ENCODE data around the gene RASSF4.

- TF ChIP-seq POLR2A (IDR thresholded peaks at IDR 0.05) (no peak), CTCF (IDR thresholded peaks at IDR 0.05) (no peak), POLR2AphosphoS5 (IDR thresholded peaks at IDR 0.05) (no peak)
Measured at GRCh38 chr10:44949915-44950314, 9.7 kb upstream of the RASSF4 start.

All from breast epithelium (tissue), 3 donors.